Measurements from ENCODE around the gene CHL1.
"Not testable (repeated sequence)": the region's sequence is repeated elsewhere in the genome, so short reads cannot be mapped to it uniquely, and the experiment has no call there.

Gene CHL1

DNA sequence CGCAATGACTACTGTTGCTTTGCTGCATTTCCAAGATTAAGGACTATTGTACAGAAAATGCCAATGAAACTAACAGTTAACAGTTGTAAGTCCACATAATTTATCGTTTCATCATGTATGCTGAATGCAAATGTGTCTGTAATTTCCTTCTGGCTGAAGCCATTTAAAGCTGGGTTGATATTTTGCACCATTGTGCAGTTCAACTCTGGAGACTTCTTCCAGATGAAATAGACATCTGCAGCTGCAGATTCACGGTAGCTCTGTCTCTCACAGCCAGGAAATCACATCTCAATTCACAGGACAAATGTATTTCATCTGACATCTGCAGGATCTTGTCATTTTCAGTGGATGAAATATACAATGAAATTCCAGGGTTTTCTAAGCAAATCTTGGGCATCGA lies 145.4 kb downstream of the CHL1 start:
- DNase-seq (ENCODE audit: low read depth) = no peak

DNA sequence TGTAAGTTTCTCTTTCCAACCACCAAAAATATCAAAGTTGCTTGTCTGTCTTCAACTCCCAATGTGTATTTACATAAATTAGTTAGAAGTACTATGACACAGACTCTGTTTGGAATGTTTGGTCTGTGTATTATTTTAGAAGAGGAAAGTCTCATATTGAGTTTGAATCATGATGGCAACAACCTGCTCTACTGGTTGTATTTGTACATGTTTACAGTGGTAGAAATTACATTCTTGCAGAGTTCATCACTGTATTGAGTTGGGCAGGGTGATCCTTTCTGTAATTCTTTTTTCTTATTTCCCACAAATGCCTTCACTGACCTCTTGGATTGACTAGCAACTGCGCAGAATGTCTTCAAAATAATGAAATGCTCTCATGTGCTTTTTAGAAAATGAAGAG lies 149.6 kb downstream of the CHL1 start:
- no peak for DNase-seq (ENCODE audit: low read depth)

DNA sequence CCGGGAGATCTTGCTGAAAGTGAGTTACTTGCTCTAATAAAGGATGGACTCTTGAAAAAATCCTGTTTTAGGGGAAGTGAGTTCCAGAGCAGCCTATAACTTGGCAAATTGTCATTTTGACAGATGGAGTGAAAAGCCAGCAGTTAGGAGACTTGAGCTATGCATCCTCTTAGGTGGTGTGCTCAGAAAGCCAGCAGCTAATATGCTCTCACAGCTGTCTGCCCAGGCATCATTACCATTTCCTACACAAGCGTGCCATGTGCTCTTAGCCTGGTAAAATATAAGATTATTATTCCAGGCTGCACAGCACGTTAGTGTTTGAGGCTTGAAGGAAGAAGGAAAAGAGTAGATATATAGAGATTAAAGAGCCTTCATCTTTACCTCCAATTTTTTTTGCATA lies 151.0 kb downstream of the CHL1 start:
- no peak for DNase-seq (ENCODE audit: low read depth)

DNA sequence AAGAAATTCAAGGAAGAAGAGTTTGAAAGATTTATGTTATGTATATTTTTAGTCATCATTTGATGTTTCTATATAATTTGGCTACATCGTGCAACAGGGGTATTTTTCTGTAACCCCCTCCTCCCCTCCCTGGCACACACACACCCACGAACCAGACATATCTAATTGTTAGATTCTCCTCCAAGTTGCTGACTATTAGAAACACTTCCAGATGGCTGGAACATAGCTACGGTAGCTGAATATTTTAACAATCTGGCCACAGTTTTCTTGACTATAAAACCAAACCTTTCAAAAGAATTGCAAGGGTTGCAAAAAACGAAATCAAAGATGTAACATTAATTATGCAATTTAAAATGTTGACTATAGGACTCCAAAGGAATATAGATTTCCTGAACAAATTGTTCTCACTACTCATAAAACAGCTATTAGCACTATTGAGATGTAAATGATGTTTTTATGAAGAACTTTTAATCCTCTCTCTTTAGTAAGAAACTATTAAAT lies 154.4 kb downstream of the CHL1 start:
- no peak for DNase-seq (ENCODE audit: low read depth)

DNA sequence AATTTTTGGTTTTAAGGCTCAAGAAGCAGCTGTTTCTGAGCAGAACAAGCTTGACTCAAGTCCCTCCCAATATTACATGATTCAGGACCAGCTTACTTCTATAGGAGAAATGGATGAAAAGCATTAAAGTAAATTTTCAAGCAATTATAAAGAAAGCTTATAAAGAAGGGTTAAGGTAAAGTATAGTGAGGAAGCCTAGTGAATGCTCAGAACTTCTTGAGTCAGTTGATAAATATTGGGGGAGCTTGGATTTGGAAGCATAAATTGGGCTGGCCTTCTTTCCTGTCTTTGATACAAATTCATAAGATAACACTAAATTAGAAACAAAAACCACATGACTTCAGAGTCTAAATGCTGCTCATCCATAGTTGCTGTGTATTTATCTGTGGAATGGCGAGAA lies 156.0 kb downstream of the CHL1 start:
- no peak for DNase-seq (ENCODE audit: low read depth)

DNA sequence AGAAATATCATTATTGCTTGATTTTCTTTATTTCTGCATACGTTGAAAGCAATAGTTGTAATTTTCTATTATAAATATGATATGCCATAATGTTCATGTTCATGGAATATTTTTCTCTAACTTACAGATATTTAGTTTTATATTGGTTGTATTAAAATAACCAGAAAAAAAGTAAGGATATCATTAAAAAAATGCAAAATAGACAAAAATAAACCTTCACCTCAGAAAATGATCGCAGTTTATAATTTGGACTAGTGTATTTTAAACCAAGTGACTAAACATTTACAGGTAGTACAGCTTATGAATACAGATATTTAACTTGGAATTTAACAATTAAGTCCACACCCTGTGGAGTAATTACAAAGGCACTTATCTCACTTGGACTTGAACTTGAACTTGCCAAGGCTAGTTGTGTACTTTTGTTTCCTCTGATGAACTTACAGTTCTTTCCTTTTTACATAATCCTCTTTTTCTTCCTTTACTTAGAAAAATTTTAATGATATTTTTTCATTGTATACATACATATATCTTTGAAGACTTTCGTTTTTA lies 156.7 kb downstream of the CHL1 start:
- DNase-seq (ENCODE audit: low read depth) = no peak

DNA sequence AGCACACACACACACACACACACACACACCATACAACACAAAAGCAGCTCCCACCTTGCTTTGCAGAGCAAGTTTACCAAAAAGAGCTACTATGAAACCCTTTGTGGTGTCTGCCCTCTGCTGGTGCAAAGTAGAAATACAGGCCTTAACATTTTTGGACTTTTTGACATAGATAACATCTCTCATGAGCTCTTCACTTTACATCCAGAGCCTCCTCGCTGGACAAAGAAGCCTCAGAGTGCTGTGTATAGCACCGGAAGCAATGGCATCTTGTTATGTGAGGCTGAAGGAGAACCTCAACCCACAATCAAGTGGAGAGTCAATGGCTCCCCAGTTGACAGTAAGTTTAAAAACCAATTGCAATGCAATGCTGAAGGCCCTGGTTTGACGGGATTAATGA lies 157.9 kb downstream of the CHL1 start:
- DNase-seq (ENCODE audit: low read depth) = no peak

DNA sequence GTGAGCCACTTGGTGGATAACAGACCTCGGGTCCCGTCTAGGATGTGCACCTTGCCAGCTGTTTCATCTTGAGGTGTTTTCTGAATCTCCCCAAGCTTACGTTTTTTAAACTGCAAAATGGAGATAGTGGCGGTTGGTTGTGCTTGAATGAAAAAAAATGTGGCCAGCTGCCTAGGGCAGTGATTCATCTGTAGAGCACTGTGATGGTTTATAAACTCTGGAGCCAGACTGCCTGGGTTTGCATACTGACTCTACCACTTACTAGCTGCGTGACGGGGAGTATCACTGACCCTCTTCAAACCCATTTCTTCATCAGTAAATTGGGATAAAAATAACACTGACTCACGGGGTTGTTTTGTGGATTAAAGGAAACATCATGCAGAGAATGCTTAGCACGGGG lies 159.1 kb downstream of the CHL1 start:
- no peak for DNase-seq (ENCODE audit: low read depth)

DNA sequence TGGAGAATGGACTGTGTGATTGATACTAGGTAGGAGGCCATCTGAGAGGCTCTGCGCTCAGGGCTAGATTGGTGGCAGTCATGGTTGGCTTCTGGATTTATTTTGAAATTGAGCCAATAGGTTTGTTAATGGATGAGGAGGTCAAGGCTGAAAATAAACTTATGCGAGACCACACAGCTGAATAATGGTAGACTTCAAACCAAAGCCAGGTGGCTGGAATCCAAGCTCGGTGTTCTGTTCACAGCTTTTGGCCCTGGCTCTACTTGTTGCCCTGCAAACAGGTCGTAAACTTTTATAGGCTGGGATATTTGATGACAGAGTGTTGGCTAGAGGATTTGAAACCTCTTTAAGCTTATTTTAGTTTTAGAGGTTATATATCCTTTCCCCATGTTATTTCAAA lies 160.4 kb downstream of the CHL1 start:
- DNase-seq (ENCODE audit: low read depth) = no peak

DNA sequence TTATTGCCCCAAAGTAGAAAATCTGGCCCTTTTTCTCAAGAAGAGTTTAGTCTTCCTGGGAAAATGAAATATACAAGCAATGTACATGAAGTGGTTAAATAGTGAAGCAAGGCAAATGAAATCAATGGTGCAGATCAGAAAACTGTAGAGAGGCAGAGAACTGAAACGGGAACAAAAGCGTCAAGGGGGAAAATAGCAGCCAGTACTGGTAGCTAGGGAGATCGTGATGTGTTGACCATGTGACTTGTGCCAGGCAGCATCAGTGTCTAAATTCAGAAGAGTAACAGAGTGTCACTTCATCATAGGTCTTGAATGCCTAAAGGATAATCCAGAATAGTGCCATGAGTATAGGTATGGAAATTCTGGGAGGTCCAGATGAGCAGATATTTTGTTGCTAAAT lies 163.1 kb downstream of the CHL1 start:
- no peak for DNase-seq (ENCODE audit: low read depth)

DNA sequence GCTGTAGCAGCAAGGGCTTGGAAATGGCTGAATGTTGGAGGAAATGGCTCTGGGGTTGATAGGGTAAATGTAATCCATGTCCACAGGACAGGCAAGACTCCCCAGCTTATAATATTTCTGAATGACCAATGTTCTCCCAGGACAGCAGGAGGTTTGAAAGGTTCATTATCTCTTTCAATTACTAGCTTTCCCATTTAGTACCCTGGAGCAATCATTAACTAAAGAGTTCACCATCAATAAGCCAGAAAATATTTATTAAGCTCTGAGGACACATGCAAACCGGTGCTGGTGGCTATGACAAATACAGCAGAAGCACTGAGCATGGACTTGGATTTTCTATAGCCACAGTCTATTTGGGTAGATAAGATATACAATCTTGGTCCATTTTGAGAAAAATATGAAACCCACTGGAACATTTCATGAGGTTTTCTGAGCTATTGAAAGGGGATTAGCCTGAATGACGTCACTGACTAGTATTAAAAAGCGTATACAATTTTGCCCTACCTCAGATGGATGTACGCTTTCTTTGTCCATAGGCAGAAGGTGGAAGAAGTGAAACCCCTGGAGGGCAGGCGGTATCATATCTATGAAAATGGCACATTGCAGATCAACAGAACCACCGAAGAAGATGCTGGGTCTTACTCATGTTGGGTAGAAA lies 166.2 kb downstream of the CHL1 start:
- no peak for DNase-seq (ENCODE audit: low read depth)

DNA sequence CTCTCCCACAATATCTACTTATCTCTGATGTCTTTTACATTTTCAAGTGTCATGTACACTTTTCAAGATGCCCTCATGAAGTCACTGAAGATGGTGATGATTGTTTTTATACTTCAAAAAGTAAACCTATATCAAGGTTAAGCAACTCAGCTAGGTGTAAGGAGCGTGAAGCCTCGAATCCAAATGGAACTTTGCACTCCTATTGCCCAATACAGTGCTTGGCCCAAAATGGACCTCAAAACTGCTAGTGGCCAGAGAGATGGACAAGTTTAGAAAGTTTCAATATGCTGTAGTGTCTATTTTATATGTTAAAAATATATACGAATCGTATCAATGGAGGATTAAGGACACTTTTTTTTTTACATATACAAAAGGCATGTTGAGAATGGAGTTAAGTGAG lies 167.7 kb downstream of the CHL1 start:
- no peak for DNase-seq (ENCODE audit: low read depth)

DNA sequence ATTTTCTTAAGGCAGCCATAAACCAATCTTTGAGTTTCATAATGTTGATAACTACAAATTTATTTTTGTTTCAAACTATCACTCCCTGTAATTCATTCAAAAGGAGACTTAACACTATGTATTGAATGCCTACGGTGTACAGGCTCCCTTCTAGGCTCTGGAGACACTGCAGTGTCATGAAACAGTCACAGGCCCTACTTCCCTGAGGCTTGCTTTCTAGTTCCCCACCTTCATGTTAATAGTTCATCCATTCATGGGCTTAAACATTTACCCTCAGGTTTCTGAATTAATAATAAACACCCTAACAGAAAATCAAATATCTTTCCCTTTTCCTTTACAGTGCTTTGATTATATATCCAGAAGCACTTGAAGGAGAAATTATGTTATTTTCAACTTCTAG lies 168.7 kb downstream of the CHL1 start:
- DNase-seq (ENCODE audit: low read depth) = no peak

DNA sequence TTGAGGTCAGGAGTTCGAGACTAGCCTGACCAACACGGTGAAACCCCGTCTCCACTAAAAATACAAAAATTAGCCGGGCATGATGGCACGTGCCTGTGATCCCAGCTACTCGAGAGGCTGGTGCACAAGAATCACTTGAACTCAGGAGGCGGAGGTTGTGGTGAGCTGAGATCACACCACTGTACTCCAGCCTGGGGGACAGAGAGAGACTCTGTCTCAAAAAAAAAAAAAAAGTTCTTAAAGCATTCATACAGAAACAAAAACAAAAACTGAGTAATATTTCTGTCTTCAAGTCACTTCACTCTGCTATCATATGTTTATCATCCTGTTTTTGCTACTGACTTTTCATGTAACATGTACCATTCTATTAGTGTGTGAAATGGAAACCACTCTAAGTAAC lies 169.7 kb downstream of the CHL1 start:
- DNase-seq (ENCODE audit: low read depth) = not testable (repeated sequence)

DNA sequence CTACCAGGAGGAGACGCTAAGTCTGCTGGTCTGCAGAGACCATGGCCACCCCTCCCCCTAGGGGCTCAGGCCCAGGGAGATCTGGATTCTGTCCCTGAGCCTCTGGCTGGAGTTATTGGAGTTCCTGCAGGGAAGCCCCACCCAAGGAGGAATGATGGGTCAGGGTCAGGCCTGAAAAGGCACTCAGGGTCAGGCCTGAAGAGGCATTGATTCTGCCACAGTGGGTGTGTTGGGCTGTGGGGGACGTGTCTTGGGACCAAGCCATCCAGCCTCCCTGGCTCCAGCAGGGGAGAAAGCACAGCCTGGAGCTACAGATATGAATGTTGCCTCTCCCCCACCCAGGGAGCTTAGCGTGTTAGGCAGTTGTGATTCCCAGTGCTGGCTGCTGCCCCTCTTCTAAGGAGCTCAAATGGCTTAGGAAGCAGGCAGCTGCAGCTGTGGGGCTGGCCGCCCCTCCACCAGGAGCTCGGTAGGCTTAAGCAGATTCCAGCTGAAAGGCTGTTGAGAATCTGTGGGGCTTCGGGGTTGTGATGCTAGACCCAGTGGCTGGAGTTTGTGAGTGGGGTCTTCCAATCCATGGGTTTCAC lies 176.7 kb downstream of the CHL1 start:
- DNase-seq (ENCODE audit: low read depth) = no peak

DNA sequence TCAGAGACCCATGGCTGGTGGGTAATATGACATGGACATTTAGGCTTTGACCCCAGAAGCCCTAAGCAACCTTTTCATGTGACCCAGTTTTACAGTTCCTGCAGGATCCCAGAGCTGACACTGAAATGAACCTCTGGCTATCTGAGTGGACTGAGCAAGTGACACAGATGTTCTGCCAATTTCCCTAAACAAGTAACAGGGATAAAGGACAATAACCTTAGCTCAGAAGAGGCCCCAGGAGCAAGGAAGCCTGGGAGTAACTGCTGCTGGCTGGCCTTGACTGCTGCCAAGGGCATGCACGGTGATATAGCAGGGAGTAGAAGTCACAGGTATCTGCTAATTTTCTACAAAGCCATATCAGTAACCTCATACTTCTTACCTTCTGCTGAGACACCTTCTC lies 177.9 kb downstream of the CHL1 start:
- no peak for DNase-seq (ENCODE audit: low read depth)

DNA sequence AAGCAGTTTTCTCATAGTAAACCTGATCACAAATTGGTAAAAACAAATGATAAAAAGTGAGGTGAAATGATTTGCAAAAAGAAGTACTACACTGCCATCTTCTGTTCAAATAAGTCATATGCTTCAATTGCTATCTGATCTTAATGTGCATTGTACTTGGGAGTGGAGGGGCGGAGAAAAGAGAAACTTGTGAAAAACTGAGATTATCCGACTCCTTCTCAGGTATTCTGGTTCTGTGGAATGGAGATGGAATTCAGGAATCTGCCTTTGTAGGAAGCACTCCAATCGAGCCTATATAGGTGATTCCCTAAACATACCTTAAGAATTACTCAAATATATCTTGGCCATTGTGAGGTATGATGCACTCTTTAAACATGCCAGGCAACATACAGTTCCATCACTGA lies 180.6 kb downstream of the CHL1 start:
- no peak for DNase-seq (ENCODE audit: low read depth)

DNA sequence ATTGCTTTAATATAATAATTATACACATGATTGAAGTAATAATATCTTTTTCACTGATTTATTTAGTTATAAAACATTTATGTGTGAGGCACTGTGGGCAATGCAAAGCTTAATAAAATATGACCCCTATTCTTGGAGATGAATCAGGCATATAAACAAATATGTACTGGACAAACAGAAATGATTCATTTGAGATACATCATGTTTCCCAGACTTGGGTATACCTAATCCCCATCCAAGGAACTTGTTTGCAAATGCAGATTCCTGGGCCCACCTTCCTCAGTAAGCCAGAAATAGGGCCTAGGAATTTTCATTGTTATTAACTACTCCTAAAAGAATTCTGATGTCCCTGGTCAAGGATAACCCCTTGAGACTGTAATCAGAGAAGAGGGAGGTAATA lies 184.2 kb downstream of the CHL1 start:
- no peak for DNase-seq (ENCODE audit: low read depth)

DNA sequence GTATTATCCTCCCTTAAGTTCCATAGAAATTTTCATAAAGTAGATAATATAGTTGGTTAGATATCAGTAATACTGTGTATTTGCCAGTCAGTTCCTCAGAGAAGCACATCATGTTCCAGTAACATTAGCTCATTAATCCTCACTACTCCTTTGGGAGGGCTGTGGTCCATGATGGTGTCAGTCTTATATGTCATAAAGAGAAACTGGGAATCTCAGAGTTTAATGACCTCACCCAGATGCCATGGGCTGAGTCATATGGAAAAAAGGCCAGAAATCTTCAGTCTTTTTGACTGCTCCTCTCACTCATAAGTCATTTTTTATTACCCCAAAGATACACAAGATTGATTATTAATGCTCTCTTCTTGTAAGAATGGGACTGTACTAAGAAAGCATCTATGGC lies 188.6 kb downstream of the CHL1 start:
- no peak for DNase-seq (ENCODE audit: low read depth)

DNA sequence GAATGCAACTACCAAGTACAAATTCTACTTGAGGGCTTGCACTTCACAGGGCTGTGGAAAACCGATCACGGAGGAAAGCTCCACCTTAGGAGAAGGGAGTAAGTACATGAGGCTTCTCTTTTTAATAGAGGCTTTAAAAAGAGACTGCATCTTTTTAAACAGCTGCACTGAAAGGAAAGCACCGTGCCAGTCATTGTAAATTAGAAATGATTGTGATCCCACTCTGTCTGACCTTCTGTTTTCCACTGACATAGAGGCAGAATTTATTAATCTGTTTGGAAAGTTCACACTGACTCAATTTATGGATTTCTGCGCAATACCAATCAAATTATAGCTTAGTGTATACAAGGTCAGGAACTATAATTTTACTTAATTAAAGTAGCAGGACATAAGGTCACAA lies 198.2 kb downstream of the CHL1 start:
- no peak for DNase-seq (ENCODE audit: low read depth)

DNA sequence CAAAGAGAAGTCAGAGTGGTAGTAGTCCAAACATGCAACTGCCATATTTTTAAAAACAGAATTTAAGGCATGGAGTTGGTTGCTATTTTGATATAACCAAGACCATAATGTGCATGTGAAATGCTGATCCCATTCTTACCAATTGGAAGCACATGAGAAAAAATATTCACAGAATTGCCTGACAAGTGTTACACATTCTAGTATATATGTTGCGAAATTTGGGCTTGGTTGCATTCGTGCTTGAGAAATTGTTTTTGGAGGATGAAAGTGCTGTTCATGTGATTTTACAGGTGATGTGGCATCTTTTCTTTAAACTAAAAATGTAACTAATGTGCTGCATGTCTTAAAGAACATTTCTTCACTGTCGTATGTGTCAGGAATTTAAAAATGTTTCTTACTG lies 199.7 kb downstream of the CHL1 start:
- no peak for DNase-seq (ENCODE audit: low read depth)

DNA sequence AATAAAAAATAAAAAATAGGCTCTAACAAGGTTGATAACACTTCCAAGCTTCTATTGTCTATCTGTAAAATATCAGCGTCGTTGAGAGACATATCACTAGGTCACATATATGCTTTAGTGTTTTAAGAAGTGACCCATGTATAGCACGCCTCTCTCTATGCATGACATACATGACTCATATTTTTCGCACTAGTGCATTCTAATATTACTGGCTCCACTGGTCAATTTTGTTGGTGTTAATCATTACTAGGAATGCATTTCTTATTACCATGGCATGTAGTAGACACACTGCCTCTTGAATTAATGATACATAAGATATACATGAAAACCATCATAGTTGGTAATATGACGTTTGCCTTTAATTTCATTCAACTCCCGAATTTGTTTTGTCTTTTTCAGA lies 203.1 kb downstream of the CHL1 start:
- no peak for DNase-seq (ENCODE audit: low read depth)

DNA sequence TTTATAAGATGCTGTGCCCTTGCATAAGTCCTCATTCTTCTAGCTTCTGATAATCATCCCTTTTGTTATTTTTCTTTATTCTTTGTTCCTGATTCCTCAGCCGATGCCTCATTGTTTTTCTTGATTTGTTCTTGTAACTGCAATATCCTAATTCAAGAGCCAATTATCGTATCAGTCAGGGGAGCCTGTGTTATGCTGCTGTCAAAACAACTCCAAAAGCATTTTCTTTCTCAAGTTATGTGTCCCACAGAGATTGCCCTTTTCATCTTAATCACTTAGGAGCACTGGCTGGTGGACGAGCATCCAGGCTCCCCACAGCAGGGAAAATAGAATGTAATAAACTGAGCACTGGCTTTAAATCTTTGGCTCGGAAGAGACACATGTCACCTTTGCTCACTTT lies 207.3 kb downstream of the CHL1 start:
- no peak for DNase-seq (ENCODE audit: low read depth)

DNA sequence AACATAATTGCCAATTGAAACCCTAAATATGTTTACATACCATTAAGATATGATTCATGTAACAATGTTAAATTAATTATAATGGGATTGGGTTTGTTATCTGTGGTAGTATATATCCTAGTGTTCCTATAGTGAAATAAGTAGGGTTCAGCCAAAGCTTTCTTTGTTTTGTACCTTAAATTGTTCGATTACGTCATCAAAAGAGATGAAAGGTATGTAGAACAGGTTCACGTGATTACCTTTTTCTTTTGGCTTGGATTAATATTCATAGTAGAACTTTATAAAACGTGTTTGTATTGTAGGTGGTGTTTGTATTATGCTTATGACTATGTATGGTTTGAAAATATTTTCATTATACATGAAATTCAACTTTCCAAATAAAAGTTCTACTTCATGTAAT lies 212.4 kb downstream of the CHL1 start:
- no peak for DNase-seq (ENCODE audit: low read depth)

Measured in non-pigmented ciliary epithelial cell (primary cell).